NCI-H1105 (cell line): ENCODE data around the gene CARD11.

Experiments used
- DNase-seq: peaks from one replicate; lab custom pipeline; 2025; lab: John Stamatoyannopoulos, UW

CARD11 gene

GRCh38 chr7:2905500-2905899 lies 138.2 kb downstream of the CARD11 start:
- DNase-seq, result no peak

- no peak for DNase-seq
These were observed 138.6 kb downstream of the CARD11 start for GRCh38 chr7:2905027-2905426.

- DNase-seq, result no peak
These were observed 139.5 kb downstream of the CARD11 start for GRCh38 chr7:2904202-2904601.

GRCh38 chr7:2903682-2904162 lies 139.9 kb downstream of the CARD11 start:
- DNase-seq, result no peak

GRCh38 chr7:2897023-2897422 lies 146.6 kb downstream of the CARD11 start:
- DNase-seq, result no peak

GRCh38 chr7:2896131-2896530 lies 147.5 kb downstream of the CARD11 start:
- DNase-seq, result no peak

- DNase-seq, result no peak
These were observed 149.3 kb downstream of the CARD11 start for GRCh38 chr7:2894118-2894940.

- DNase-seq, result no peak
These were observed 150.2 kb downstream of the CARD11 start for GRCh38 chr7:2893411-2893861.

- DNase-seq, result no peak
These were observed 151.1 kb downstream of the CARD11 start for GRCh38 chr7:2892549-2892948.

- DNase-seq, result no peak
These were observed 155.9 kb downstream of the CARD11 start for GRCh38 chr7:2887816-2888215.

GRCh38 chr7:2886900-2887299 lies 156.8 kb downstream of the CARD11 start:
- DNase-seq, result peak; percentile 13

- no peak for DNase-seq
These were observed 157.3 kb downstream of the CARD11 start for GRCh38 chr7:2886391-2886790.

- no peak for DNase-seq
These were observed 159.5 kb downstream of the CARD11 start for GRCh38 chr7:2884161-2884560.

- no peak for DNase-seq
These were observed 160.6 kb downstream of the CARD11 start for GRCh38 chr7:2883101-2883500.

GRCh38 chr7:2882111-2882510 lies 161.6 kb downstream of the CARD11 start:
- no peak for DNase-seq

GRCh38 chr7:2880874-2881533 lies 162.7 kb downstream of the CARD11 start:
- no peak for DNase-seq

- DNase-seq, result no peak
These were observed 163.6 kb downstream of the CARD11 start for GRCh38 chr7:2880051-2880450.

- no peak for DNase-seq
These were observed 164.3 kb downstream of the CARD11 start for GRCh38 chr7:2879354-2879753.

- DNase-seq, result no peak
These were observed 165.4 kb downstream of the CARD11 start for GRCh38 chr7:2878306-2878705.

- DNase-seq, result no peak
These were observed 167.5 kb downstream of the CARD11 start for GRCh38 chr7:2876031-2876731.

GRCh38 chr7:2873686-2874551 lies 169.7 kb downstream of the CARD11 start:
- no peak for DNase-seq

- DNase-seq, result no peak
These were observed 170.5 kb downstream of the CARD11 start for GRCh38 chr7:2873146-2873545.
